Liver (tissue), 3 donors: ENCODE data around the gene PRICKLE1.

Experiments used
- EGR1 ChIP-seq, 2 donors: IDR thresholded peaks; 2 replicates each; pipeline ENCODE4 v1.6.1; 2016 to 2018; ENCODE audit warnings: antibody characterized with exemption in 2 of 2, low read depth in 2 of 2
- FOXA2 ChIP-seq: IDR thresholded peaks from 2 replicates; pipeline ENCODE4 v1.6.1; 2016; ENCODE audit warnings: antibody characterized with exemption
- GABPA ChIP-seq, 2 donors: IDR thresholded peaks in 1 of 2; conservative IDR thresholded peaks in 1 of 2; 2 replicates each; pipeline ENCODE4 v1.6.1; 2016; ENCODE audit warnings: antibody characterized with exemption in 2 of 2, mild to moderate bottlenecking in 1 of 2, moderate library complexity in 1 of 2
- HNF4A ChIP-seq, 2 donors: conservative IDR thresholded peaks; 2 replicates each; pipeline ENCODE4 v1.6.1; 2016; ENCODE audit warnings: antibody characterized with exemption in 2 of 2, mild to moderate bottlenecking in 2 of 2
- JUND ChIP-seq, 2 donors: IDR thresholded peaks; 2 replicates each; pipeline ENCODE4 v1.6.1; 2016; ENCODE audit warnings: antibody characterized with exemption in 2 of 2
- RAD21 ChIP-seq, 2 donors: IDR thresholded peaks; 2 replicates each; pipeline ENCODE4 v1.6.1; 2016; ENCODE audit warnings: antibody characterized with exemption in 2 of 2, mild to moderate bottlenecking in 2 of 2
- REST ChIP-seq: IDR thresholded peaks from 2 replicates; pipeline ENCODE4 v1.6.1; 2016; ENCODE audit warnings: antibody characterized with exemption, mild to moderate bottlenecking
- SP1 ChIP-seq: IDR thresholded peaks from 2 replicates; pipeline ENCODE4 v1.6.1; 2018; ENCODE audit warnings: antibody characterized with exemption, mild to moderate bottlenecking
- TAF1 ChIP-seq: conservative IDR thresholded peaks from 2 replicates; pipeline ENCODE4 v1.6.1; 2016; ENCODE audit warnings: antibody characterized with exemption, mild to moderate bottlenecking
- YY1 ChIP-seq: IDR thresholded peaks from 2 replicates; pipeline ENCODE4 v1.6.1; 2016; ENCODE audit warnings: antibody characterized with exemption, mild to moderate bottlenecking
- ZBTB33 ChIP-seq: IDR thresholded peaks from 2 replicates; pipeline ENCODE4 v1.6.1; 2016; ENCODE audit warnings: antibody characterized with exemption
- TF ChIP-seq, protein P1 (sequence below): fragments of 150-350 bp; IDR thresholded peaks from 2 replicates; pipeline ENCODE4 v1.5.1; 2017; ENCODE audit warnings: improper control_type of control experiment, low read depth, low read length; ENCODE audit not compliant: missing input control
- TF ChIP-seq, protein P2 (sequence below): IDR thresholded peaks from 2 replicates; pipeline ENCODE4 v1.6.1; 2016; ENCODE audit warnings: antibody characterized with exemption
- donor health status: healthy.
- donor health status: healthy.

DNA sequence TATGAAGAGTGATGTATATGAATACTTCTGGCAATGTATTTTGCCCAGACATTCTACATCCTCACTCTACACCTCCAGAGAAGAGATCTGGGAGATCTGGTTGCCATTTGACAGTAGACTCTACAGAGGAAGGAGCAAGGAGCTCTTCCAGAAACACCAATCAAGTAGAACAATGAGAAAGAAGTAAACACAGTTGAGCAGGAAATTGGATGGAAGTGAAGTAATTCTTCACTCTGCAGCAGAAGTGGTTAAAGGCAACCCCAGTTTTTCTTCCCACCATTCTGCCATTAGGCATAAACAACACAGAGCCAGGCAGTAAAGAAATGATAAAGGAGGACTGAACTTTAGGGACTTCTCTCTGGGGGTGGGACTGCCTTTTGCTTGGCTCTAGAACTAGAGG is 48.5 kb upstream of the PRICKLE1 start:
- TF ChIP-seq FOXA2 (no peak), RAD21 (IDR thresholded peaks at IDR 0.05) (no peak), ZBTB33 (no peak), JUND (IDR thresholded peaks at IDR 0.05) (no peak), REST (no peak), SP1 (no peak), GABPA (IDR thresholded peaks at IDR 0.05 in 1 of 2, conservative IDR thresholded peaks at IDR 0.05 in 1 of 2) (no peak), YY1 (no peak), TAF1 (no peak), HNF4A (conservative IDR thresholded peaks at IDR 0.05) (no peak), EGR1 (IDR thresholded peaks at IDR 0.05; ENCODE audit: low read depth in 2 of 2) (no peak)
- TF ChIP-seq, protein P1, sequence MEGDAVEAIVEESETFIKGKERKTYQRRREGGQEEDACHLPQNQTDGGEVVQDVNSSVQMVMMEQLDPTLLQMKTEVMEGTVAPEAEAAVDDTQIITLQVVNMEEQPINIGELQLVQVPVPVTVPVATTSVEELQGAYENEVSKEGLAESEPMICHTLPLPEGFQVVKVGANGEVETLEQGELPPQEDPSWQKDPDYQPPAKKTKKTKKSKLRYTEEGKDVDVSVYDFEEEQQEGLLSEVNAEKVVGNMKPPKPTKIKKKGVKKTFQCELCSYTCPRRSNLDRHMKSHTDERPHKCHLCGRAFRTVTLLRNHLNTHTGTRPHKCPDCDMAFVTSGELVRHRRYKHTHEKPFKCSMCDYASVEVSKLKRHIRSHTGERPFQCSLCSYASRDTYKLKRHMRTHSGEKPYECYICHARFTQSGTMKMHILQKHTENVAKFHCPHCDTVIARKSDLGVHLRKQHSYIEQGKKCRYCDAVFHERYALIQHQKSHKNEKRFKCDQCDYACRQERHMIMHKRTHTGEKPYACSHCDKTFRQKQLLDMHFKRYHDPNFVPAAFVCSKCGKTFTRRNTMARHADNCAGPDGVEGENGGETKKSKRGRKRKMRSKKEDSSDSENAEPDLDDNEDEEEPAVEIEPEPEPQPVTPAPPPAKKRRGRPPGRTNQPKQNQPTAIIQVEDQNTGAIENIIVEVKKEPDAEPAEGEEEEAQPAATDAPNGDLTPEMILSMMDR, result no peak
- TF ChIP-seq, protein P2, sequence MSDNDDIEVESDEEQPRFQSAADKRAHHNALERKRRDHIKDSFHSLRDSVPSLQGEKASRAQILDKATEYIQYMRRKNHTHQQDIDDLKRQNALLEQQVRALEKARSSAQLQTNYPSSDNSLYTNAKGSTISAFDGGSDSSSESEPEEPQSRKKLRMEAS, result no peak
